H1 (cell line): ENCODE data around the gene RIPK4. TPM values are rescaled to one million over a fixed set of nuclear protein-coding genes. Genes with fewer than 3 reads are reported as not detected.
A peak's percentile ranks its signal among the peaks of the same experiment; 100 is the strongest.

Source experiments
- ATF2 ChIP-seq: IDR thresholded peaks from 2 replicates; pipeline ENCODE4 v1.6.1; 2012; ENCODE audit warnings: low read length, inconsistent platforms
- CBX8 ChIP-seq: fragments of 300-800, 300-1000 bp; sonication (generic); IDR thresholded peaks from 2 replicates; pipeline ENCODE4 v1.7.1; 2016; ENCODE audit warnings: low read depth, low read length, borderline replicate concordance
- JUN ChIP-seq: IDR thresholded peaks from 2 replicates; pipeline ENCODE4 v1.6.1; 2011; ENCODE audit warnings: low read depth, mild to moderate bottlenecking, improper control_type of control experiment, low read length
- SP2 ChIP-seq: IDR thresholded peaks from 2 replicates; pipeline ENCODE4 v1.6.1; 2012; ENCODE audit warnings: mild to moderate bottlenecking, low read length, inconsistent platforms
- TBP ChIP-seq: IDR thresholded peaks from 2 replicates; pipeline ENCODE4 v1.6.1; 2011; ENCODE audit warnings: low read depth, low read length, improper control_type of control experiment
- USF2 ChIP-seq: IDR thresholded peaks from 2 replicates; pipeline ENCODE4 v1.6.1; 2011; ENCODE audit warnings: low read length, improper control_type of control experiment
- polyA plus RNA-seq, 7 experiments: library from polyadenylated mRNA; depleted of rRNA in 3 of 7; stranded (reverse) in 5 of 7; unstranded in 2 of 7; fragments of >200 nt in 5 of 7; fragments of 200-250 nt in 2 of 7; gene quantifications; 1 replicate in 5 of 7; 2 replicates in 1 of 7; 4 replicates in 1 of 7; pipeline versions ENCODE4 v1.2.1 to v1.2.3, GENCODE V29; 2011 to 2013; ENCODE audit warnings: missing spikeins in 2 of 7, mixed read lengths in 2 of 7
- total RNA-seq: library from RNA; stranded (reverse); fragmentation: NEBNext Ultra II Directional; extraction: Animal tissue kit (Norgen Biotek cat#: 25700); gene quantifications from 2 replicates; pipeline ENCODE4 v1.2.1, GENCODE V29; 2021
- TF ChIP-seq, protein P1 (sequence below), 3 experiments: IDR thresholded peaks; 1 replicate in 2 of 3; 2 replicates in 1 of 3; pipeline versions ENCODE4 v1.5.1 to v1.6.1; 2011; ENCODE audit warnings: low read length in 3 of 3, mild to moderate bottlenecking in 3 of 3, inconsistent platforms in 2 of 3, low read depth in 1 of 3, moderate library complexity in 1 of 3; ENCODE audit not compliant: insufficient read depth in 1 of 3; ENCODE audit errors: control extremely low read depth in 1 of 3

The RIPK4 gene
- total and polyA plus RNA-seq, 2 of the 8 experiments (the other 6 are each of a cell fraction or from before 2014, with no cell fraction given): 2.7 to 5.6 TPM

GRCh38 chr21:41772351-41773080, 5.7 kb upstream of the RIPK4 start (continued):
- TF ChIP-seq ATF2: no peak
- TF ChIP-seq USF2: no peak
- no peak for TF ChIP-seq SP2
- no peak for TF ChIP-seq TBP
- TF ChIP-seq CBX8: no peak
- no peak for TF ChIP-seq JUN
- TF ChIP-seq, protein P1, sequence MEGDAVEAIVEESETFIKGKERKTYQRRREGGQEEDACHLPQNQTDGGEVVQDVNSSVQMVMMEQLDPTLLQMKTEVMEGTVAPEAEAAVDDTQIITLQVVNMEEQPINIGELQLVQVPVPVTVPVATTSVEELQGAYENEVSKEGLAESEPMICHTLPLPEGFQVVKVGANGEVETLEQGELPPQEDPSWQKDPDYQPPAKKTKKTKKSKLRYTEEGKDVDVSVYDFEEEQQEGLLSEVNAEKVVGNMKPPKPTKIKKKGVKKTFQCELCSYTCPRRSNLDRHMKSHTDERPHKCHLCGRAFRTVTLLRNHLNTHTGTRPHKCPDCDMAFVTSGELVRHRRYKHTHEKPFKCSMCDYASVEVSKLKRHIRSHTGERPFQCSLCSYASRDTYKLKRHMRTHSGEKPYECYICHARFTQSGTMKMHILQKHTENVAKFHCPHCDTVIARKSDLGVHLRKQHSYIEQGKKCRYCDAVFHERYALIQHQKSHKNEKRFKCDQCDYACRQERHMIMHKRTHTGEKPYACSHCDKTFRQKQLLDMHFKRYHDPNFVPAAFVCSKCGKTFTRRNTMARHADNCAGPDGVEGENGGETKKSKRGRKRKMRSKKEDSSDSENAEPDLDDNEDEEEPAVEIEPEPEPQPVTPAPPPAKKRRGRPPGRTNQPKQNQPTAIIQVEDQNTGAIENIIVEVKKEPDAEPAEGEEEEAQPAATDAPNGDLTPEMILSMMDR (IDR thresholded peaks at IDR 0.05; ENCODE audit: control extremely low read depth in 1 of 3, insufficient read depth in 1 of 3, low read depth in 1 of 3, low read length in 3 of 3): peak in 2 of 3 experiments; percentile 15 to 28; a peak in 2 of 4 replicates
- TF ChIP-seq, all 59 proteins: peak for 3
